Activated naive CD4-positive, alpha-beta T cell treated with anti-CD3 and anti-CD28 coated beads for 36 hours (primary cell): ENCODE results near the gene GJA1. TPM values are rescaled to one million over a fixed set of nuclear protein-coding genes. Genes with fewer than 3 reads are reported as not detected.
"Not testable (repeated sequence)": the region's sequence is repeated elsewhere in the genome, so short reads cannot be mapped to it uniquely, and the experiment has no call there.

Source experiments
- CTCF ChIA-PET: fragments of 350-600 bp; sonication (Branson Sonifier 250); formaldehyde crosslinking; loops from one replicate; lab custom pipeline; 2021; ENCODE audit warnings: antibody characterized with exemption; lab: Charles Lee
- DNase-seq: peaks from one replicate; pipeline ENCODE4 v3.0.0-alpha.2; 2020
- H3K27ac Mint-ChIP-seq: one replicate; pipeline ENCODE4 v1.8.0; 2021; ENCODE audit warnings: mild to moderate bottlenecking, mixed read lengths
- H3K27me3 Mint-ChIP-seq: one replicate; pipeline ENCODE4 v1.8.0; 2021; ENCODE audit warnings: low read depth, mixed read lengths
- H3K36me3 Mint-ChIP-seq: one replicate; pipeline ENCODE4 v1.8.0; 2021; ENCODE audit warnings: low read depth, mixed read lengths
- H3K4me1 Mint-ChIP-seq: one replicate; pipeline ENCODE4 v1.8.0; 2021; ENCODE audit warnings: low read depth, mixed read lengths
- H3K4me3 Mint-ChIP-seq: one replicate; pipeline ENCODE4 v1.8.0; 2021; ENCODE audit warnings: mild to moderate bottlenecking, moderate library complexity, mixed read lengths
- H3K9me3 Mint-ChIP-seq: one replicate; pipeline ENCODE4 v1.8.0; 2021; ENCODE audit warnings: mixed read lengths
- intact Hi-C: fragments of 100-400 bp; cut with micrococcal nuclease; formaldehyde crosslinking; loops from one replicate; pipeline ENCODE4 v1.15.1; 2023
- total RNA-seq, 2 experiments: library from RNA; stranded (reverse); gene quantifications; one replicate each; pipeline ENCODE4 v1.2.3, GENCODE V29; 2021

The GJA1 gene
- total RNA-seq, 2 experiments from 2014 or later = 0.29 to 0.37 TPM

DNA sequence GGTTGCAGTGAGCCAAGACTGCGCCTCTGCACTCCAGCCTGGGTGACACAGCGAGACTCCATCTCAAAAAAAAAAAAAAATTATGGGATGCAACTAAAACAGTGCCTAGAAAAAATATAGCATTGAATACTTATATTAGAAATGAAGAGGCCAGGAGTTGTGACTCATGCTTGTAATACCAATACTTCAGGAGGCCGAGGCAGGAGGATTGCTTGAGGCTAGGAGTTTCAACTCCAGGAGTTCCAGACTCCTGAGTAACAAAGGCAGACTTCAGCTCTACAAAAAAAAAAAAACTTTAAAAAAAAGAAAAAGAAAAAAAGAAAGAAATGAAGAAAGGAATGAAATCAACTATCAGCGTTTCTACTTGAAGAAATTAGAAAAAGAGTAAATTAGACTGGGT is 17.1 kb upstream of the GJA1 start:
- intact Hi-C loops = no loop called here
- no peak overlapping the region for H3K27ac Mint-ChIP-seq
- no peaks in the 10 kb centered on the region for H3K9me3 Mint-ChIP-seq
- H3K36me3 Mint-ChIP-seq = no peaks in the 10 kb centered on the region
- no peak for DNase-seq
- H3K4me1 Mint-ChIP-seq = no peaks in the 10 kb centered on the region
- CTCF ChIA-PET = interaction anchor here (0.7 kb wide), 1 partner anchor 129 kb away, joined by 4 read pairs; no protein-coding TSS in a partner anchor
- H3K27me3 Mint-ChIP-seq = no peaks in the 10 kb centered on the region
- H3K4me3 Mint-ChIP-seq = no peak overlapping the region

DNA sequence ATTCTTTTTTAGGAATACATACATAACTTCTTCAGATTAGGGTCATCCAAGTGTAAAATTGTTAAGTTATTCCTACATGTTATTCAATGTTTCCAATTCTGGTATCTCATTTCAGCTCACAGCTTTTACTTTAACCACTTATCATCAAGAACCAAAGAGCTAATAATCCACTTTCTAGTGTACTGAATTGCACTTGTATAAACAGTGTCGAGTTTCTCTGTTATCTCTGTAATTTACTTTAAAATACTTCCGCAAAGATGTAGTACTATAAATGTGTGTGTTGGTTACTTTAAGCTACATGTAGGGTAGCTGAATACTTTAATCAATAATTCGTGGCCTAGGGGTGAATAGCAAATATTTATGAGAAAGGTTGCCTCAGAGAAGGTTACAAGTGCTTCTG is 8.8 kb upstream of the GJA1 start:
- intact Hi-C loops = no loop called here
- no peak overlapping the region for H3K27ac Mint-ChIP-seq
- no peaks in the 10 kb centered on the region for H3K27me3 Mint-ChIP-seq
- H3K9me3 Mint-ChIP-seq = no peaks in the 10 kb centered on the region
- no peak overlapping the region for H3K4me3 Mint-ChIP-seq
- H3K36me3 Mint-ChIP-seq = no peaks in the 10 kb centered on the region
- no peaks in the 10 kb centered on the region for H3K4me1 Mint-ChIP-seq
- no peak for DNase-seq
- CTCF ChIA-PET = no interaction called here

DNA sequence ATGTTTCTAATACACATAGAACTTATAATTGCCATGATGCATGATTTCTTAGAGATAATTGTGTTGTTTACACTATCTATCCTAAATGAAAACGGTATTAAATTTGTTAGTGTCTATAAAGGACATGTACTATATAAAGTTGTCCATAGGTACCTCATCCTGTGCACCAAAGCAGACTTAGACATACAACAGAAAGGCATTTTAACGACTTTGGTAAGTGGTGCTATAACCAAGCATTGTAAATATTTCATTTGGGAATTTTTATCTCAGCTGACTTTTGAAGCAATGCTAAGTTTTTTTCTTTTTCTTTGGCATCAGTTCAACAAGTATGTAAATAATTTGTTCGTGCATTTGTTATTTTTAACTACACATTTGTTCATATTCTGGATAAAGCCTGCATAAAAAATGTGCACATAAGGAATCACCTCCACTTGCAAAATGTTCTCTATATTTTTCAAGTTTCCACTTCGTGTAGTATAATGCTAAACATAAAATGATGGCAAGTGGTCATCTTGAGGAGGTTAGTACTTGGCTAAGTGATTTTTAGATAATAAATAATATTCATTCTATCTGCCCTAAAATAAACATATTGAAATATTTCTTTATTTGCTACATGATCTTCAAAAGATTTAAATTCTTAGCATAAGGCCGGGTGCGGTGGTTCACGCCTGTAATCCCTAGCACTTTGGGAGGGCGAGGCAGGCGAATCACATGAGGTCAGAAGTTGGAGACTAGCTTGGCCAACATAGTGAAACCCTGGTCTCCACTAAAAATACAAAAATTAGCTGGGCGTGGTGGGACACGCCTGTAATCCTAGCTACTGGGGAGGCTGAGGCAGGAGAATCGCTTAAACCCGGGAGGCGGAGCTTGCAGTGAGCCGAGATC is 6.3 kb upstream of the GJA1 start:
- H3K4me3 Mint-ChIP-seq = no peak overlapping the region
- intact Hi-C loops = no loop called here
- no peaks in the 10 kb centered on the region for H3K36me3 Mint-ChIP-seq
- no peak overlapping the region for H3K27ac Mint-ChIP-seq
- H3K4me1 Mint-ChIP-seq = no peaks in the 10 kb centered on the region
- no peak for DNase-seq
- CTCF ChIA-PET = interaction anchor here (1.2 to 1.6 kb wide), 3 partner anchors 14 to 603 kb away, joined by 3 to 4 read pairs (median 4); no protein-coding TSS in a partner anchor
- H3K9me3 Mint-ChIP-seq = no peaks in the 10 kb centered on the region
- H3K27me3 Mint-ChIP-seq = no peaks in the 10 kb centered on the region

DNA sequence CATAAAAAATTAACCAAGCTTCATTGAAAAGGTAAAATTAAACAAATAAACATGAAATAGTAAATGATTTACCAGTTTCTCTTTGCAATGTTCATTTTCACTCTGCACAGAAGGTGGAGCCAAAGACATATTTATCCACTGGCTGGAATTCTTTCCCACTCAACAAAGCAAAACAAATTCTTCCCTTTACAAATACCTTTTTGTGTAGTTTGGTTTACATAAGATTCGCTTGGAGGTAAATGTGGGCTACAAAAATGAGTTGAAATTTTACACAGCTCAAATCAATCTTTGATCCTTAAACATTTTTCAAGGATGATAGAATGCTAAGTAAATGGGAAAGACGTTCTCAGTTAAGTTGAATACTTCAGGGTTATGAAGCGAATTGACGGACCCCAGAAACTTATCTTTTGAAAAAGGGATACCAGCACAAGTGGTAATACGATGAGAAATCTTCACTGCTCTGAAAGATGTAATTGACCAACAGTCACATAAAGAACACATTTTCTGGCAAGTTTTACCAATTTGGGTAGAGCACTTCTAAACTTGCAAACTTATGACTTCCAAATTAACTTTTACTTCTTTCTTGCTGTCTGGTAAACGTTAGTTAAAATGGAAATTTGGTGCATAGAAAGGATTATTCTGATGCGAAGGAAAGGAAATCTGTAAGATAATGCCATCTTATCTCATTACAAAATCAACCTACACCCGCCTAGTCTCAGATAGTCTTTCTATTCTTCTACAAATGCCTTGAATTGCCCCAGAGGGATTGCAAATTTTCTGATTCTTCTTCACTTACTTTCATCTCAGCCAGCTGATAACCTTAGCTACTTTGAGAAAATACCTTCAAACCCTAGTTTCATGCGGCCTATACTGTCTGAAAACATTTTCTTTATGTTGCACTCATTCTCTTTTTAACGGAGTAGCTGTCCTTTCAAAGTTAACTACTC is 4.7 kb upstream of the GJA1 start:
- no peak overlapping the region for H3K27ac Mint-ChIP-seq

DNA sequence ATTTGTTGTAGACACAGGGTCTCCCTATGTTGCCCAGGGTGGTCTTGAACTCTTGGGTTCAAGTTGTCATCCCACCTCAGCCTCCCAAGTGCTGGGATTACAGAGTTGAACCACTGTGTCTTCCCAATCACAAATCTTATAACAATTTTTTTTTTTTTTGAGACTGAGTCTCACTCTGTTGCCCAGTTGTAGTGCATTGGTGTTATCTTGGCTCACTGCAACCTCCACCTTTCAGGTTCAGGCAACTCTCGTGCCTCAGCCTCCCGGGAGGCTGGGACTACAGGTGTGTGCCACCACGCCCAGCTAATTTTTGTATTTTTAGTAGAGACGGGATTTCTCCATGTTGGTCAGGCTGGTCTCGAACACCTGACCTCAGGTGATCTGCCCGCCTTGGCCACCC is 3.7 kb upstream of the GJA1 start:
- not testable (repeated sequence) for H3K9me3 Mint-ChIP-seq, DNase-seq, H3K27ac Mint-ChIP-seq, H3K27me3 Mint-ChIP-seq, H3K4me1 Mint-ChIP-seq, H3K4me3 Mint-ChIP-seq, H3K36me3 Mint-ChIP-seq
- intact Hi-C loops = loop anchor here (2.0 kb wide), 1 partner anchor 949 kb away; no protein-coding TSS in a partner anchor
- CTCF ChIA-PET = interaction anchor here (0.8 to 1.8 kb wide), 3 partner anchors 10 to 602 kb away, joined by 4 to 7 read pairs (median 5); no protein-coding TSS in a partner anchor

More for the DNA sequence above, 4.7 kb upstream of the GJA1 start:
- H3K4me3 Mint-ChIP-seq = no peak overlapping the region
- no peaks in the 10 kb centered on the region for H3K36me3 Mint-ChIP-seq
- peaks cover 3% of the 10 kb centered on the region for H3K4me1 Mint-ChIP-seq
- H3K27me3 Mint-ChIP-seq = no peaks in the 10 kb centered on the region
- CTCF ChIA-PET = interaction anchor here (0.8 to 1.8 kb wide), 7 partner anchors 11 to 606 kb away, joined by 3 to 7 read pairs (median 4); no protein-coding TSS in a partner anchor
- DNase-seq = no peak
- intact Hi-C loops = loop anchor here (1.0 to 2.0 kb wide), 5 partner anchors 419 to 1100 kb away; no protein-coding TSS in a partner anchor
- H3K9me3 Mint-ChIP-seq = no peaks in the 10 kb centered on the region

DNA sequence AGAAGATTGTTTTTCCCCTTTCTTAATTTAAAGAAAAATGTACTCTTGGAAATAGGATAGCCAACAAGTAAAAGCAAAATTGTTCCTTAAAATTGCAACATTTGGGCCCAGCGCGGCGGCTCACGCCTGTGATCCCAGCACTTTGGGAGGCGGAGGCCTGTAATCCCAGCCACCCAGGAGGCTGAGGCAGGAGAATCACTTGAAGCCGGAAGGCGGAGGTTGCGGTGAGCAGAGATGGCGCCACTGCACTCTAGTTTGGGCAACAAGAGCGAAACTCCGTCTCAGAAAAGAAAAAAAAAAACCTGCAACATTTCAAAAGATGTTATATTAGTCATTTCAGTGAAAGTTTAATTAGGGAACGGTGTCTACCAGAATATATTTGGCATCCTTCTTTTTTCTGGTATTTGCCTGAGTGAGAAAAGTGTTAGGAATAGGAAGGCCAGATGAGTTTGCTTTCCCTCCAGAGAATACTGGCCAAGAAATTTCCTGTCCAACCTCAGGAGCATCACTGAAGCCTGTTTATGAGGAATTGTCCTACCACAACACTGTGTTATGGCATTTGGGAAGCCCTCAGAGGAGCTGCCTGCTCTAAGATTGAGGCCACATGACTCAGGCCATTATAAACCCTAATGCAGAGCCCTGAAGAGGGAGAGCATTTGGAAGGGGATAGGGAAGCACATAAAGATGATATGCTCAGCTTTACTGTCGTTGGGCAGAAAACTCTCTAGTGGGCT is 1.2 kb upstream of the GJA1 start:
- no peak overlapping the region for H3K27ac Mint-ChIP-seq
- CTCF ChIA-PET = interaction anchor here (4.1 kb wide), 1 partner anchor 415 kb away, joined by 15 read pairs; no protein-coding TSS in a partner anchor
- H3K36me3 Mint-ChIP-seq = no peaks in the 10 kb centered on the region
- DNase-seq = no peak
- peaks cover 13% of the 10 kb centered on the region for H3K27me3 Mint-ChIP-seq
- intact Hi-C loops = no loop called here
- no peaks in the 10 kb centered on the region for H3K9me3 Mint-ChIP-seq
- H3K4me1 Mint-ChIP-seq = peaks cover 19% of the 10 kb centered on the region
- no peak overlapping the region for H3K4me3 Mint-ChIP-seq

DNA sequence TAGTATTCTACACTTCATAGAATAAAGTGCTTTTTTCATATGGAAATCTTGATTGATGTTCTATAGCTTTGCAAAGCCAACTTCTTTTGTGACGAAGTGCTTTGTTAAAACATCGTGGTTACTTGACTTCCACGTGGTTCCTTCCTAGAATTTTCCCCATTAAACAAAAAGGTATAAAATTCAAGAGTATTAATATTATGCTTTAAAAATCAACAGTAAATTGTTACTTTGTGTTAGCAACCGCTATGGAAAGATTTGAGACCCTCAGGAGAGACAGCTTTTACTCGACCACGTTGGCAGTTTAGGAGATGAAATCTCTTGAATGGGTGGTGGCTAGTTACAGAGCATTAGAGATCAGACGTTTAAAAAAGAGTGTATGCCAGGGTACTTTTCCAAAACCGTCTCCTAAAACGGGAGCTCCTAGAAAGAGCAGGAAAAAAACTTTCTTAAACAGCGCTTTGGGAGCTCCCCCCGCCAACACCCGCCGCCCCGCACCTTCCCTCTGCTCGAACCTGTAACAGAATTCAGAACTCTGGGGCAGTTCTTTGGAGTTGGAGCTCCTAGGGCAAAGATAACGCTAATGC is 920 bp downstream of the GJA1 start:
- peaks cover 19% of the 10 kb centered on the region for H3K4me1 Mint-ChIP-seq
- H3K4me3 Mint-ChIP-seq = peak overlapping the region; percentile 75
- no peaks in the 10 kb centered on the region for H3K9me3 Mint-ChIP-seq
- H3K36me3 Mint-ChIP-seq = no peaks in the 10 kb centered on the region
- CTCF ChIA-PET = interaction anchor here (0.5 to 4.1 kb wide), 2 partner anchors 367 to 413 kb away, joined by 3 to 15 read pairs; no protein-coding TSS in a partner anchor
- H3K27me3 Mint-ChIP-seq = peaks cover 13% of the 10 kb centered on the region
- intact Hi-C loops = loop anchor here (2.0 kb wide), 1 partner anchor 102 kb away; the partner anchor contains the start of gene TBC1D32
- no peak overlapping the region for H3K27ac Mint-ChIP-seq
- DNase-seq = peak; percentile 7

DNA sequence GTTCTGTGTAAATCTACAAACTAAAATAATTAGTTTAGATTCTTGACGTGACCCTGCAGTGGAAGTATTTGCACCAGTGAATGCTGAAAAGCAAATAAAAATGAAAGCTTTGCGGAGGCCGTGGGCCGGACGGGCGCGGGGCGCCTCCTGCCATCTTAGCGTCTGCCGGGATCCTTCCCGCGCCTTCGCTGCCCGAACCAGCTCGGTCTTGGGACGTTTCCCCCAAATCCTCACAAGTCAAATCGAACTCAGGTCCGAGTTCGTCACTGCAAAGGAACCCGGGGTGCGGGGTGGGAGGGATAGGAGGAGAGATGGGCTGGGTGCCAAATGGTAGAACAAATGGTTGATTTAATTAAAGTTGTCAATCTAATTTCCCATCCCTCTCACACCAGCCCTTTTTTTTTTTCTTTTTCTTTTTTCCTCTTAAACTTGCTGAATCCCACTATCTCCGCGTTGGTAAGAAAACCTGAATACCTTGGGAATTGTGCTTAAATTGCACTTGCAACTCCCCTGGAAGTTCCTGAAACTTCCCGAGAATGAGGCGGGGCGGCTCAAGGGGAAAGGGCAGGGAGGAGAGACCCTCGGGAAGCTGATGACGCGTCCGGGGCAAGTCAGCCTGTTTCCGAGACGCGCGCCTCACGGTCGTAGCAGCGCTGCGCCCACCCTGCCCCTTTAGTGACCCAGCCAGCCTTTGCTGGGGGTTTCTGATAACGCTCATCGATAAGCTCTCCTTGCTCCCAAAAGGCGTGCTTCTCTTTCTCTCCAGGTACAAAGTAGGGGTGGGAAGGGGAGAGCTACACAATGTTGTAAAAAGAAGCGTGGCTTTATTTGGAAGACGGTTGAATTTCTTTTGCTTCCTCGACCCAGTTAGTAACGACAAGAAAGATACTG is 1.8 kb downstream of the GJA1 start:
- CTCF ChIA-PET = interaction anchor here (1.2 to 4.1 kb wide), 2 partner anchors 412 to 597 kb away, joined by 6 to 15 read pairs; no protein-coding TSS in a partner anchor
- Mint-ChIP-seq H3K9me3 (no peaks in the 10 kb centered on the region), H3K4me3 (peak overlapping the region; percentile 75), H3K27ac (no peak overlapping the region), H3K27me3 (peaks cover 13% of the 10 kb centered on the region), H3K36me3 (no peaks in the 10 kb centered on the region), H3K4me1 (peaks cover 19% of the 10 kb centered on the region)
- intact Hi-C loops = loop anchor here (1.0 to 2.0 kb wide), 2 partner anchors 102 to 886 kb away; partner anchors contain the start of gene TBC1D32
- peak; percentile 28 for DNase-seq

DNA sequence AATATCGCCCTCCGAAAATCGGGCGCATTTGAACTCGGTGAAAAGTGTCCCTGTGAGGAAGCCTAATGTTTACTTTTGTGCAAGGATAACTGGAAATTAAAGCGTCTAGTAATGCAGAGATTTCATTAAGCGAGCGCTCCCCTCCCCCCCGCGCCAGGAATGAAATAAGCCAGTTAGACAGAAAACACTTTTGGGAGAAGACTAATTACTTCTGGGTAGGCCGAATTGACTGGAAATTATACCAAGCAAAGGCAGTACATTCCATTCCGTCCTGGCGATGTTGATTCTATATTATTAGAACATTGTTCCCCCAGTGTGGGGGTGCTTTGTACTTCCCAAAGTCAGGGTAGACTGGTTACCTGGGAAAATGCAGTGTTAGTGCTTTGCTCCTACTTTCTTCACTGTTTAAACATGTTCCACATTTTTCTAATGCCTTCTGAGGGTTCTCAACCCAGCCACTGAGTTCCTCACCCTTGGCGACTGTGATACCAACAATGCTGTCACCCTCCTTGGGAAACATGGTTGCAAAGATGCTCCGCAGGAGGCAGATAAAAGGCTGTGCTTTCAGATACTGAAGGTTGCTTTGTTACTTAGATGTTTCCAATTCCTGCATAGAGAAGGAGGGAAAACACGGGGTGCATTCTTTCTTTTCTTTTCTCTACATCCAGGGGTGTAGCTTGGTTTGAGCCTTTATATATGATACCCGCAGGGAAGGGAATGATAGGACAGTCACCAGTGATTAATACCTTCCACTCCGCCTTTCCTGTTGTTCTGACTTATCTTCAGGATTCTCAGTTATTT is 2.6 kb downstream of the GJA1 start:
- CTCF ChIA-PET = interaction anchor here (0.7 to 4.1 kb wide), 3 partner anchors 110 to 596 kb away, joined by 3 to 15 read pairs (median 6); no protein-coding TSS in a partner anchor

DNA sequence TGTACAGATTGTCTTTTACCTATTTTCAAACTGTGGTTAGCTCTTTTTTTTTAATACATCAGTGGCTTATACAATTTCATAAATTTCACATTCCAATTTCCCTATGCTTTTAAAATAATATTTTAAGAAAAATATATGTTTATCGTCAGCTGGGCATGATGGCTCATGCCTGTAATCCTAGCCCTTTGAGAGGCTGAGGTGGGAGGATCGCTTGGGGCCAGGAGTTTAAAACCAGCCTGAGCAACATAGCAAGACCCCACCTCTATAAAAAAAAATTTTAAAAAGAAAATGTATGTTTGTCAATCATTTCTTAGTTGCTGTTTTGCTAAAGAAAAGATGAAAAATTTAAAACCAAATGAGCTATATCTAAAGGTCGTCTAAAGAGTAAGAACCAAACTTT is 3.4 kb downstream of the GJA1 start:
- H3K27ac Mint-ChIP-seq = no peak overlapping the region
- H3K27me3 Mint-ChIP-seq = peaks cover 13% of the 10 kb centered on the region
- intact Hi-C loops = no loop called here
- no peak overlapping the region for H3K4me3 Mint-ChIP-seq
- CTCF ChIA-PET = interaction anchor here (0.7 kb wide), 1 partner anchor 109 kb away, joined by 3 read pairs; no protein-coding TSS in a partner anchor
- H3K9me3 Mint-ChIP-seq = no peaks in the 10 kb centered on the region
- no peak for DNase-seq
- peaks cover 19% of the 10 kb centered on the region for H3K4me1 Mint-ChIP-seq
- H3K36me3 Mint-ChIP-seq = no peaks in the 10 kb centered on the region

More for the DNA sequence above, 2.6 kb downstream of the GJA1 start:
- peak; percentile 12 for DNase-seq
- peaks cover 13% of the 10 kb centered on the region for H3K27me3 Mint-ChIP-seq
- H3K4me1 Mint-ChIP-seq = peaks cover 19% of the 10 kb centered on the region
- peak overlapping the region; percentile 75 for H3K4me3 Mint-ChIP-seq
- H3K36me3 Mint-ChIP-seq = no peaks in the 10 kb centered on the region
- no peaks in the 10 kb centered on the region for H3K9me3 Mint-ChIP-seq
- H3K27ac Mint-ChIP-seq = no peak overlapping the region
- intact Hi-C loops = loop anchor here (1.0 to 2.0 kb wide), 2 partner anchors 103 to 885 kb away; partner anchors contain the start of gene TBC1D32
